HCT116 (cell line): Measurements from ENCODE around the gene RAD21L1. TPM values are rescaled to one million over a fixed set of nuclear protein-coding genes. Genes with fewer than 3 reads are reported as not detected.

ENCODE experiments used
- ATAC-seq: fragments of 200-7000 bp; cut with Tn5 transposase; 2 replicates; pipeline ENCODE4 v1.9.1; 2020; ENCODE audit warnings: mild to moderate bottlenecking, moderate library complexity
- BruUV-seq: library from RNA; stranded (reverse); fragments of 400-500 nt; replicated peaks from 2 replicates; lab custom pipeline; 2021; lab: Mats Ljungman, UMichigan
- CTCF ChIA-PET: fragments of 300-600 bp; sonication (Branson Sonifier 250); formaldehyde crosslinking; loops from one replicate; lab custom pipeline; 2021; ENCODE audit warnings: antibody characterized with exemption; lab: Charles Lee
- POLR2A ChIA-PET: fragments of 300-600, 350-600 bp; sonication (Branson Sonifier 250); formaldehyde crosslinking; loops from one replicate; lab custom pipeline; 2021; ENCODE audit warnings: antibody characterized with exemption; lab: Charles Lee
- RAD21 ChIA-PET, 2 experiments: fragments of 300-600 bp; sonication (Branson Sonifier 250); formaldehyde crosslinking; loops; one replicate each; lab custom pipeline; 2023; ENCODE audit warnings: low total read pairs in 2 of 2; ENCODE audit not compliant: uncharacterized antibody in 2 of 2, unreplicated experiment in 2 of 2, low non-redundant PET in 1 of 2; lab: Charles Lee
- DNase-seq: peaks from one replicate; pipeline ENCODE4 v3.0.0-alpha.2; 2010; ENCODE audit warnings: low read depth, low spot score
- H2AFZ ChIP-seq: fragments of 200-600 bp; shearing (Covaris generic), sonication (generic); 2 replicates; pipeline ENCODE4 v1.6.1; 2017; ENCODE audit warnings: low read depth, mixed run types, mixed read lengths, antibody characterized with exemption, low read length; ENCODE audit not compliant: poor library complexity, severe bottlenecking
- H3K27ac ChIP-seq: 2 replicates; pipeline ENCODE4 v1.5.1; 2012; ENCODE audit warnings: low read depth, low read length
- H3K27me3 ChIP-seq: fragments of 200-600 bp; sonication (generic); 2 replicates; pipeline ENCODE4 v1.6.1; 2016; ENCODE audit warnings: mixed run types, low read length, mixed read lengths; ENCODE audit not compliant: insufficient read depth
- H3K36me3 ChIP-seq, 2 experiments: fragments of 200-500 bp in 1 of 2; fragments of 200-600 bp in 1 of 2; sonication (Bioruptor generic) in 1 of 2; sonication (generic) in 1 of 2; 2 replicates each; pipeline versions ENCODE4 v1.5.1 to v1.6.1; 2014 to 2016; ENCODE audit warnings: low read length in 2 of 2, inconsistent platforms in 1 of 2, mixed read lengths in 1 of 2, mixed run types in 1 of 2; ENCODE audit not compliant: insufficient read depth in 2 of 2, control insufficient read depth in 1 of 2
- H3K4me1 ChIP-seq, 2 experiments: fragments of 200-600 bp in 1 of 2; sonication (generic) in 1 of 2; 2 replicates each; pipeline versions ENCODE4 v1.5.1 to v1.6.1; 2012 to 2017; ENCODE audit warnings: low read length in 2 of 2, inconsistent platforms in 1 of 2, mild to moderate bottlenecking in 1 of 2, mixed read lengths in 1 of 2, mixed run types in 1 of 2, moderate library complexity in 1 of 2; ENCODE audit not compliant: insufficient read depth in 2 of 2, control insufficient read depth in 1 of 2
- H3K4me2 ChIP-seq: fragments of 200-600 bp; sonication (generic); 2 replicates; pipeline ENCODE4 v1.6.1; 2017; ENCODE audit warnings: mixed run types, low read length, mixed read lengths
- H3K4me3 ChIP-seq, 2 experiments: fragments of 200-600 bp in 1 of 2; sonication (generic) in 1 of 2; replicated peaks in 1 of 2; 2 replicates each; pipeline ENCODE4 v1.5.1; 2011 to 2016; ENCODE audit warnings: low read length in 2 of 2, control low read depth in 1 of 2, low read depth in 1 of 2, mild to moderate bottlenecking in 1 of 2, mixed read lengths in 1 of 2, mixed run types in 1 of 2
- H3K79me2 ChIP-seq: fragments of 200-600 bp; sonication (generic); 2 replicates; pipeline ENCODE4 v1.6.1; 2017; ENCODE audit warnings: mild to moderate bottlenecking, mixed run types, low read length, moderate library complexity, mixed read lengths; ENCODE audit not compliant: insufficient read depth
- H3K9ac ChIP-seq: fragments of 200-600 bp; sonication (generic); 2 replicates; pipeline ENCODE4 v1.6.1; 2016; ENCODE audit warnings: low read length, mixed read lengths
- H3K9me2 ChIP-seq: fragments of 200-600 bp; sonication (generic), shearing (Covaris generic); 2 replicates; pipeline ENCODE4 v1.6.1; 2017; ENCODE audit warnings: mixed run types, mild to moderate bottlenecking, moderate library complexity; ENCODE audit not compliant: insufficient read depth
- H3K9me3 ChIP-seq, 2 experiments: fragments of 200-500 bp in 1 of 2; fragments of 200-600 bp in 1 of 2; sonication (Bioruptor generic) in 1 of 2; sonication (generic) in 1 of 2; 2 replicates each; pipeline ENCODE4 v1.6.1; 2014 to 2017; ENCODE audit warnings: low read length in 2 of 2, mixed read lengths in 2 of 2, inconsistent platforms in 1 of 2, low read depth in 1 of 2, mild to moderate bottlenecking in 1 of 2, mixed run types in 1 of 2, moderate library complexity in 1 of 2; ENCODE audit not compliant: control insufficient read depth in 1 of 2, insufficient read depth in 1 of 2
- H4K20me1 ChIP-seq: fragments of 200-600 bp; sonication (generic), shearing (Covaris generic); 2 replicates; pipeline ENCODE4 v1.6.1; 2017; ENCODE audit warnings: mixed run types, mild to moderate bottlenecking, moderate library complexity; ENCODE audit not compliant: insufficient read depth
- CBX3 ChIP-seq: IDR thresholded peaks from 2 replicates; pipeline ENCODE4 v1.6.1; 2012; ENCODE audit warnings: low read depth
- CEBPB ChIP-seq: IDR thresholded peaks from 2 replicates; pipeline ENCODE4 v1.6.1; 2012; ENCODE audit warnings: low read depth
- EZH2 ChIP-seq: fragments of 200-600 bp; sonication (generic); IDR thresholded peaks from 2 replicates; pipeline ENCODE4 v1.6.1; 2017; ENCODE audit warnings: antibody characterized with exemption, mixed run types
- JUND ChIP-seq: IDR thresholded peaks from 2 replicates; pipeline ENCODE4 v1.6.1; 2012
- POLR2A ChIP-seq: IDR thresholded peaks from 2 replicates; pipeline ENCODE4 v1.7.0; 2011; ENCODE audit warnings: borderline replicate concordance; ENCODE audit not compliant: insufficient read depth, insufficient read length; ENCODE audit errors: extremely low read depth
- POLR2AphosphoS5 ChIP-seq: IDR thresholded peaks from 2 replicates; pipeline ENCODE4 v1.6.1; 2011; ENCODE audit warnings: mild to moderate bottlenecking, low read depth, low read length, moderate library complexity
- RAD21 ChIP-seq: IDR thresholded peaks from 2 replicates; pipeline ENCODE4 v1.6.1; 2012; ENCODE audit warnings: low read depth, mild to moderate bottlenecking
- SP1 ChIP-seq: IDR thresholded peaks from 2 replicates; pipeline ENCODE4 v1.6.1; 2012; ENCODE audit warnings: low read depth
- SRF ChIP-seq: IDR thresholded peaks from 2 replicates; pipeline ENCODE4 v1.6.1; 2012; ENCODE audit warnings: low read depth
- TCF7L2 ChIP-seq: IDR thresholded peaks from 2 replicates; pipeline ENCODE4 v1.7.0; 2011; ENCODE audit warnings: borderline replicate concordance, inconsistent platforms; ENCODE audit not compliant: insufficient read depth, insufficient read length; ENCODE audit errors: extremely low read depth
- YY1 ChIP-seq: IDR thresholded peaks from 2 replicates; pipeline ENCODE4 v1.6.1; 2011; ENCODE audit warnings: low read length, low read depth, moderate library complexity, mild to moderate bottlenecking; ENCODE audit not compliant: insufficient replicate concordance; ENCODE audit errors: extremely low read depth
- ZNF274 ChIP-seq: fragments of 200-500 bp; sonication (Bioruptor generic); IDR thresholded peaks from 2 replicates; pipeline ENCODE4 v1.6.1; 2014; ENCODE audit warnings: mild to moderate bottlenecking, low read depth, low read length, inconsistent platforms
- intact Hi-C: fragments of 100-400 bp; cut with micrococcal nuclease; formaldehyde crosslinking; loops from 2 replicates; pipeline ENCODE4 v1.10.0; 2022
- total RNA-seq: library from RNA; stranded (reverse); gene quantifications from one replicate; pipeline ENCODE4 v1.2.1, GENCODE V29; 2021; ENCODE audit not compliant: unreplicated experiment
- TF ChIP-seq, protein P1 (sequence below): IDR thresholded peaks from 2 replicates; pipeline ENCODE4 v1.6.1; 2012
- TF ChIP-seq, protein P2 (sequence below): IDR thresholded peaks from 2 replicates; pipeline ENCODE4 v1.6.1; 2012
- TF ChIP-seq, protein P3 (sequence below), 3 experiments: fragments of 200-600 bp in 1 of 3; sonication (generic) in 1 of 3; IDR thresholded peaks in 2 of 3; conservative IDR thresholded peaks in 1 of 3; 2 replicates each; pipeline ENCODE4 v1.5.1; 2012 to 2017; ENCODE audit warnings: low read depth in 2 of 3, low read length in 2 of 3, antibody characterized with exemption in 1 of 3, borderline replicate concordance in 1 of 3, control low read depth in 1 of 3, mild to moderate bottlenecking in 1 of 3, mixed read lengths in 1 of 3, mixed run types in 1 of 3, moderate library complexity in 1 of 3; ENCODE audit not compliant: insufficient read depth in 1 of 3

RAD21L1 gene
- total RNA-seq, 1 experiment from 2014 or later = 0.17 TPM

DNA sequence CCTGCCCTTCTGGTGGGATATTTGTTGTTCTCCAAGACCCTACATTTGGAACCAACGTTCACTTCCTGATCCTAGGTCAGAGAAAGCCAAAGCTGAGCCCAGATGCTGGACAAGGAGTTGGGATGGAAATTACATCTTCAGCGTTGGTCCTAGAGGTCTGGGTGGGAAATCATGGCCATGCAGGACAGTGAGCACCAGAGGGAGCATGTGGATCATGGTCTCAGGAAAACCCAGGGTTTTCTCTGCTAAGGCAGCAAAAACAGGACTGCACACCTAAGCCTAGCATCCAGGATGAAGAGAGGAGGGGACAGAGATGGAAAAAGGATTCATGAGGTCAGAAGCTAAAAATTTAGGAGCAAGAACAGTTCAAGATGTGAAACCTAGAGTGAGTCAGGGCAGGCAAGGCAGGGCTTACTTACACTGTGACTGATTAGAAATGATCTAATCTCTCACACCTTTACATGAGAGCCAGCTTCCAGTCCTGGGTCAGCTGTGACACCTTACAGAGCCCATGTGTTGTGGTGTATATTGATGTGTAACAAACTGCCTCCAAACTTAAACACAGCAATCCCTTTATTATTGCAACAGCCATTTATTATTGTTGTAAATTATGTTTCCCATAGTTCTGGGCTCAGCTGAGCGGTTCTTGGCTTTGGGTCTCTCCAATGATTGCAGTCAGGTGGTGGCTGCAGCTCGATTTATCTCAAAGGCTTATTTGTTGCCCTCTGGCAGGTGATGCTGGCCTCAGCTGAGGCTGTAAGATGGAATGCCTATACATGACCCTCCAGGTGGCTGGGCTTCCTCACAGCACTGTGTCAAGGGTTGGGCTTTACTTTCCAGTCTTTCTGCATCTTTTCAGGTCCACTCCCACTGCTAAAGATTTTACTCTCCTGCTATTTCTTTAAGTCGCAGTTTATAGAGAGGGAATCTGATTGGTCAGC, 16.1 kb upstream of the RAD21L1 start:
- ChIA-PET RAD21 (no interaction called here), POLR2A (no interaction called here)
- Histone ChIP-seq H3K4me3 (no peak overlapping the region), H3K27ac (no peak overlapping the region), H3K79me2 (no peaks in the 10 kb centered on the region), H3K4me2 (no peak overlapping the region), H3K9me3 (no peaks in the 10 kb centered on the region), H3K9me2 (no peaks in the 10 kb centered on the region), H3K27me3 (peaks cover 11% of the 10 kb centered on the region), H3K36me3 (no peaks in the 10 kb centered on the region), H3K9ac (no peak overlapping the region)
- no TSS peak for BruUV-seq
- intact Hi-C loops = loop anchor here (1.0 to 10.0 kb wide), 4 partner anchors 95 to 255 kb away; partner anchors contain the start of genes NSFL1C and PSMF1
- ATAC-seq (0 out of 2 replicates have a peak, but pooled peaks have one; percentile 40), DNase-seq (peak; percentile 21)
- TF ChIP-seq POLR2A = no peak
- TF ChIP-seq SP1 = no peak
- no peak for TF ChIP-seq CBX3
- TF ChIP-seq SRF = no peak
- TF ChIP-seq CEBPB = no peak
- TF ChIP-seq POLR2AphosphoS5 = no peak
- no peak for TF ChIP-seq TCF7L2
- no peak for TF ChIP-seq EZH2
- TF ChIP-seq JUND = no peak
- peak; percentile 60 for TF ChIP-seq RAD21
- TF ChIP-seq, protein P1, sequence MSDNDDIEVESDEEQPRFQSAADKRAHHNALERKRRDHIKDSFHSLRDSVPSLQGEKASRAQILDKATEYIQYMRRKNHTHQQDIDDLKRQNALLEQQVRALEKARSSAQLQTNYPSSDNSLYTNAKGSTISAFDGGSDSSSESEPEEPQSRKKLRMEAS = no peak
- TF ChIP-seq, protein P2, sequence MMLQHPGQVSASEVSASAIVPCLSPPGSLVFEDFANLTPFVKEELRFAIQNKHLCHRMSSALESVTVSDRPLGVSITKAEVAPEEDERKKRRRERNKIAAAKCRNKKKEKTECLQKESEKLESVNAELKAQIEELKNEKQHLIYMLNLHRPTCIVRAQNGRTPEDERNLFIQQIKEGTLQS = no peak
- TF ChIP-seq, protein P3, sequence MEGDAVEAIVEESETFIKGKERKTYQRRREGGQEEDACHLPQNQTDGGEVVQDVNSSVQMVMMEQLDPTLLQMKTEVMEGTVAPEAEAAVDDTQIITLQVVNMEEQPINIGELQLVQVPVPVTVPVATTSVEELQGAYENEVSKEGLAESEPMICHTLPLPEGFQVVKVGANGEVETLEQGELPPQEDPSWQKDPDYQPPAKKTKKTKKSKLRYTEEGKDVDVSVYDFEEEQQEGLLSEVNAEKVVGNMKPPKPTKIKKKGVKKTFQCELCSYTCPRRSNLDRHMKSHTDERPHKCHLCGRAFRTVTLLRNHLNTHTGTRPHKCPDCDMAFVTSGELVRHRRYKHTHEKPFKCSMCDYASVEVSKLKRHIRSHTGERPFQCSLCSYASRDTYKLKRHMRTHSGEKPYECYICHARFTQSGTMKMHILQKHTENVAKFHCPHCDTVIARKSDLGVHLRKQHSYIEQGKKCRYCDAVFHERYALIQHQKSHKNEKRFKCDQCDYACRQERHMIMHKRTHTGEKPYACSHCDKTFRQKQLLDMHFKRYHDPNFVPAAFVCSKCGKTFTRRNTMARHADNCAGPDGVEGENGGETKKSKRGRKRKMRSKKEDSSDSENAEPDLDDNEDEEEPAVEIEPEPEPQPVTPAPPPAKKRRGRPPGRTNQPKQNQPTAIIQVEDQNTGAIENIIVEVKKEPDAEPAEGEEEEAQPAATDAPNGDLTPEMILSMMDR (IDR thresholded peaks at IDR 0.05 in 2 of 3, conservative IDR thresholded peaks at IDR 0.05 in 1 of 3; ENCODE audit: borderline replicate concordance in 1 of 3, insufficient read depth in 1 of 3, low read depth in 2 of 3, low read length in 2 of 3) = peak; percentile 30 to 50 (median 49); a peak in 4 of 6 replicates
- no peak for TF ChIP-seq ZNF274
- no peak for TF ChIP-seq YY1
- TF ChIP-seq, all 23 proteins: peak for 2
- H3K4me1 ChIP-seq = peaks cover 2 to 11% of the 10 kb centered on the region in 2 experiments; a peak in 3 of 4 replicates
- H2AFZ ChIP-seq = no peak overlapping the region
- no peaks in the 10 kb centered on the region for H4K20me1 ChIP-seq
- CTCF ChIA-PET = interaction anchor here (1.1 to 1.5 kb wide), 3 partner anchors 101 to 294 kb away, joined by 3 to 4 read pairs (median 3); no protein-coding TSS in a partner anchor
